HG02938 (cell line): ENCODE measurements around the gene YPEL1.
"Not testable (repeated sequence)": the region's sequence is repeated elsewhere in the genome, so short reads cannot be mapped to it uniquely, and the experiment has no call there.

Experiments used
- ATAC-seq: cut with Tn5 transposase; IDR thresholded peaks from one replicate; pipeline ENCODE4 v1.9.1; 2021; ENCODE audit warnings: mild to moderate bottlenecking, moderate library complexity; ENCODE audit not compliant: unreplicated experiment

The YPEL1 gene

DNA sequence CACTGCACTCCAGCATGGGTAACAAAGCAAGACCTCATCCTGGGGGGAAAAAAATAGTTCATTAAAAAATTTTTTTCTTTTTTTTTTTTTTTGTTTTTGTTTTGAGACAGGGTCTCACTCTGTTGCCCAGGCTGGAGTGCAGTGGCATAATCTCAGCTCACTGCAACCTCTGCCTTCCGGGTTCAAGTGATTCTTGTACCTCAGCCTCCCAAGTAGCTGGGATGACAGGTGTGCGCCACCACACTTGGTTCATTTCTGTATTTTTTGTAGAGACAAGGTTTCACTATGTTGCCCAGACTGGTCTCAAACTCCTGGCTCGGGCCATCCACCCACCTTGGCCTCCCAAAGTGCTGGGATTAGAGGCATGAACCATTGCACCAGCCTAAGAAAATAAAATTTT, 11.1 kb downstream of the YPEL1 start:
- ATAC-seq: not testable (repeated sequence)

DNA sequence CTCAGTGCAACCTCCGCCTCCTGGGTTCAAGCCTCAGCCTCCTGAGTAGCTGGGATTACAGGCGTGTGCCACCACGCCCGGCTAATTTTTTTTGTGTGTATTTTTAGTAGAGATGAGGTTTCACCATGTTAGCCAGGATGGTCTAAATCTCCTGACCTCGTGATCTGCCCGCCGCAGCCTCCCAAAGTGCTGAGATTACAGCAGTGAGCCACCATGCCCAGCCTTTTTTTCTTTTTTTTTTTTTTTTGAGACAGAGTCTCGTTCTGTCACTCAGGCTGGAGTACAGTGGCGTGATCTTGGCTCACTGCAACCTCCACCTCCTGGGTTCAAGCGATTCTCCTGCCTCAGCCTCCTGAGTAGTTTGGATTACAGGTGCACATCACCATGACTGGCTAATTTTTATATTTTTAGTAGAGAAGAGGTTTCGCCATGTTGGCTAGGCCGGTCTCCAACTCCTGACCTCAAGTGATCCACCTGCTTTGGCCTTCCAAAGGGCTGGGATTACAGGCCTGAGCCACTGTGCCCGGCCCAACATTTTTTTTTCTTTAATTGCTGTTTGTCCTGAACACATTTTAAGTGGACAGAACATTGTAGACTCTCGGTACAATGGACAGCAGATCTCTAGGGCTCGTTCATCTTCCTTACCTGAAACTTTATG, 14.3 kb downstream of the YPEL1 start:
- not testable (repeated sequence) for ATAC-seq

DNA sequence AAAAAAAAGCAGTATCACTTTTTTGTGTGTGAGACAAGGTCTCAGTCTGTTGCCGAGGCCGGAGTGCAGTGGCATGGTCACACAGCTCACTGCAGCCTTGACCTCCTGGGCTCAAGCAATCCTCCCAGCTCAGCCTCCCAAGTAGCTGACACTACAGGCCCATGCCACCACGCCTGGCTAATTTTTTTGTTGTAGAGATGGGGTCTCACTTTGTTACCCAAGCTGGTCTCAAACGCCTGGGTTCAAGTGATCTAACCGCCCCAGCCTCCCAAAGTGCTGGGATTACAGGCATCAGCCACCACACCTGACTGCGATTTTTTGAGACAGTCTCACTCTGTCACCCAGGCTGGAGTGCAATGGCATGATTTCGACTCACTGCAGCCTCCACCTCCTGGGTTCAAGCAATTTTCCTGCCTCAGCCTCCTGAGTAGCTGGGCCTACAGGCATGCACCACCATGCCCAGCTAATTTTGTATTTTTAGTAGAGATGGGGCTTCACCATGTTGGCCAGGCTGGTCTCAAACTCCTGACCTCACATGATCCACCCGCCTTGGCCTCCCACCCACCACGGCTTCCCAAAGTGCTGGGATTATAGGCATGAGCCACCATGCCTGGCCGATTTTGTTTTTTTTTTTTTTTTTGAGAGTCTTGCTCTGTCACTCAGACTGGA, 15.3 kb downstream of the YPEL1 start:
- not testable (repeated sequence) for ATAC-seq

DNA sequence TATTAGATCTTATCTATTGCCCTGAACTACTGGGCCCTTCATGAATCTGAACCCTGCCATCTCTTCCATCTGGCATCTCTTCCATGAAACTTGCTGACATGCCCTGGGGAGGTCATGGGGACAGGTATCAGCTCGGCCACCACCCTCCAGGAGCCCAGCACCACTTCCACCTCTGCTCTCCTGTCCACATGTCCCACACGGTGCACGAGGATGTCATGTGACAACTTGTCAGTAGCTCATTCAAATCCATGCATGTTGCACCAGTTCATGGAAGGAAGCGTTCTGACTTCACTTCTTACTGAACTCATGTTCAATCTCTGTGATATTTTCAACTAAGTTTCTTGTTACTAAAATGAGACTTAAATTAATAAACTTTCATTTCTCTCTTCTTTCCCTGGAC, 16.6 kb downstream of the YPEL1 start:
- ATAC-seq: no peak

DNA sequence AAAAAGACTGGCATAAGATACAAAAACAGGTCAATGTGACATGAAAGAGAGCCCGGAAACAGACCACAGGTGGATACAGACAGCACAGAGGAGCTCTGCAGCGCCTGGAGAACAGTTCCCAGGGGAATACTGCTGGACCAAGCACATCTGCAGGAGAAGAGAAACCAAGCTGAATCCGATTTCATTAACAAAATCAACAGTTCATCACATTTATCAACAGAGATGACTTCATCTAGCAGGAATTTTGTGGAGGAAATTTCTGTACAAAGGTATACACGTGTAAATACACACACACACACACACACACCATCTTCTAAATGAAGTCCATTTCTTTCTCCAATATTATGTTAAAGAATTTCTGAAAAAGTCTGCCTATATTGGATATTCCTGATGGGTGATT, 17.1 kb downstream of the YPEL1 start:
- no peak for ATAC-seq

DNA sequence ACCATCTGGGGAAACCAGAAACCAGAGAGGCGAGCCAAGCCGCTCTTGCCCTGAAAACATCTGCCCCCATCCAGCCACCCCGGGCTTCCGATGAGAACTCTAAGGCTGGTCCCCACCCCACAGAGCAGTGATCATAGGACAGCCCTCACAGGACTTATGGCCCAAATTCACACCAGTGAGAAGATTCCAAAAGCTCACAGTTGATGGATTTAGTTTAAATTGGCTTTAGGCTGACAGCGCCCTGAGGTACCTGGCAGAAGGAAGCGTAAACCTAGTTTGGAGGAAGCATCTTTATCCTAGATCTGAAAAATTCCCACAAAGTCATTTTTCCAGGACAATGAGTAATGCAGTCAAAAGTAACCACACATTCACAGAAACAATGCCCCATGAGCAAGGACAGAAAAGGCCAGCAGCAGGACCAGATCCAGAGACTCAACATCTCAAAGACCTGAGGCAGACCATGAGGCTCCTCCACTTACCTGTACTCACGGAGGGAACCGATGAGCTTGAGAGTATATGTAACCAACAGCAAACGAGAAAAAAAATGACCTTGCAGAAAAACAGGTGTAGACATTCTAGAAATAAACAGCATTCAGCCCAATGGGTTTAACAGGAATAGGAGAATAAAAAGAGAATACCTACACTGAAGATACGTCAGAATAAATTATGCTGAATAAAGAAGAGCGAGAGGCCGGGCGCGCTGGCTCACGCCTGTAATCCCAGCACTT, 19.0 kb downstream of the YPEL1 start:
- ATAC-seq: not testable (repeated sequence)

DNA sequence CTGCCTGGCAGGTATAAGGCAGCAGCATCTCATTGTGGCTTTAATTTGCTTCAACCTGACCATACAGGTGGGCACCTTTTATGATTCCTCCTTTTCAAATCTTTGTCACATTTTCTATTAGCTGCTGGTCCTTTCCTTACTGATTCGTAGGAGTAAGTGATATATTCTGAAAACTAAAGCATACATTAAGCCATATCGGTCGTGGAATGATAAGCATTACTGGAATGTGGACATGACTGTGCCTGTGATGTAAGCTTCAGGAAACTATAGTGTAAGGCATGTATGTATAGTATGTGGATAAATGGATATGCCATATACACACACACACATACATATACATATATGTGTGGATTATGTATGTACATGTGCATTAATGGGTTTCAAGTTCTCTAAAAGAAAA, 20.8 kb downstream of the YPEL1 start:
- no peak for ATAC-seq

DNA sequence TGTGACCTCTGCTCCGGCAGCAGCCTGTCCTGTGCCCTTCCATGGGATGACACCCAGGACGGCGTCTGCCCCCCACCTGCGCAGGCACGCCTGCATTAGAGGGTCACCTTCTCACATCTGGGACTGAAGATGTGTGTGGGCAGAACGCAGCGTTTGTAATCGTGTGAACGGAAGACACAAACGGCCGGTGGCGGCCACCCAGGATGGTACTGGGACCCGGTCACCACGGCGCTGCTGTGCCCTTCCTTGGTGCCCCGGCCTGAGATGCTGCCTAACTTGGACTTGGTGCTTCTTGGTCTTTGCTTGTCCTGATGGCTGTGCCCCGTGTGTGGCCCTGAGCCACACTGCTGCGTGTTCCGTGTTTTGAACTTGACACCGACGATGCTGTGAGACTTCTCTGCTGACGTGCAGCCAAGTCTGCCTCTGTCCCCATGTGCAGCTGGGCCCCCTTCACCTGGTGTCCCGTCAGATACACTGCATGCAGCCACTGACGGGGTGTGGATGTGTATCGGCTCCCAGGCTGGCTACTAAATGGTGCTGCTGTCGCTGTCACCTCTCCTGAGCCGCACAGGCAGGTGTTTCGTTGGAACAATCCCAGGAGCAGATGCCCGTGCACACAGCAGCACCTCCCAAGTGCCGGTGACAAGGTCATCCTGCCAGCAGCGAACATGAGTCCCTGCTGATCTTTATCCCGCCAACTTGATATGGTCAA, 21.4 kb downstream of the YPEL1 start:
- ATAC-seq: no peak

DNA sequence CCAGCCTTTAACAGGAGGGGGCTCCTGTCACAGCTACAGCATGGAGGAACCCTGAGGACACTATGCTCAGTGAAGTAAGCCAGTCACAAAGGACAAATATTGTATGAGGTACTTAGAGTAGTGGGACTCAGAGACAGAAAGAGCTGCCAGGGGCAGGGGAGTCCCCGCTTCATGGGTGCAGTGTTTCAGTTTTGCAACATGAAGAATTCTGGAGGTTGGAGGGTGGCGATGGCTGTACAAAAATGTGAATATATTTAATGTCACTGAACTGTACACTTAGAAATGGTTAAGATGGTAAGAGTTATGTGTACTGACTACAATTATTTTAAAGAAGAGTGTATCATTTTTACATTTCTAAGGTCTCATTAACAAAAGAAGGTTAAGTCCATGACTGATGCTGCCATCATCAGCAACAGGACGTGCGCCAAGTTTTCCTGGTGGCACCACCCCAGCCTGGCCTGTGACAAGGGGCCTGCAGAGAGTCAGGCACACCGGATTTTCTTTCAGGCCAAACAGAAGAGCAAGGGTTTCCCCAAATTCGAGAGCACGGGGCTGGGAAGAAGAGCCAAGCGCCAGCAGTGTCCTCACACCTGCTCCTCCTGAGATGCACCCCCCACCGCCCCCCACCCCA, 22.1 kb downstream of the YPEL1 start:
- no peak for ATAC-seq

DNA sequence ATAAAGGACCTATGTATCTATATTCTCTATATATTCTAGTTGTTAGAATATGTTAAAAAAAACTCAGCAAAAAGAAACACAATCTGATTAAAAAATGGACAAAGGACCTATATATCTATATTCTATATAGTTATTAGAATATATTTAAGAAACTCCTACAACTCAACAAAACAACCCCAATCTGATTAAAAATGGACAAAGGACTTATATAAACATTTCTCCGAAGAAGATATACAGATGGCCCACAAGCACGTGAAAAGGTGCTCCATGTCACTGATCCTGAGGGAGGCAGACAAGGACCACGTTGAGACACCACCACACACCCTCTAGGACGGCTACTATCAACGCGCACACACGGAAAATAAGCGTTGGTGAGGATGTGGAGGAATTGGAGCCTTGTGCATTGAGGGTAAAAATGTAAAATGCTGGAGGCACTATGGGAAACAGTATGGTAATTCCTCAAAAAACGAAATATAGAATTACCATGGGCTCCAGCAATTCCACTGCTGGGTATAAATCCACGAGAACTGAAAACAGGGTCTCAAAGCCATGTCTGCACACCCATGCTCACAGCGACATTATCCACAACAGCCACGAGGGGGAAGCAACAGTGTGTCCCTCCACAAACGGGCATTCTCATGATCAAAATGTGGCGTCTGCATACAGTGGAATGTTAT, 22.7 kb downstream of the YPEL1 start:
- no peak for ATAC-seq

DNA sequence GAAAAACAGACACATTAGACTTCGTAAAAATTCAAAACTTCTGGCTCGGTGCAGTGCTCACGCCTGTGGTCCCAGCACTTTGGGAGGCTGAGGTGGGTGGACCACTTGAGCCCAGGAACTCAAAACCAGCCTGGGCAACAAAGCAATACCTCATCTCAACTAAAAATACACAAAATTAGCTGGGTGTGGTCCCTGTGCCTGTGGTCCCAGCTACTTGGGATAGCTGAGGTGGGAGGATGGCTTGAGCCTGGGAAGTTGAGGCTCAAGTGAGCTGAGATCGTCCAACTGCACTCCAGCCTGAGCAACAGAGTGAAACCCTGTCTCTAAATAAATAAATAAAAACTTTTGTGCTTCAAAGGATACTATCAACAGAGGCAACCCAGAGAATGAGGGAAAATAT, 23.7 kb downstream of the YPEL1 start:
- ATAC-seq: no peak

DNA sequence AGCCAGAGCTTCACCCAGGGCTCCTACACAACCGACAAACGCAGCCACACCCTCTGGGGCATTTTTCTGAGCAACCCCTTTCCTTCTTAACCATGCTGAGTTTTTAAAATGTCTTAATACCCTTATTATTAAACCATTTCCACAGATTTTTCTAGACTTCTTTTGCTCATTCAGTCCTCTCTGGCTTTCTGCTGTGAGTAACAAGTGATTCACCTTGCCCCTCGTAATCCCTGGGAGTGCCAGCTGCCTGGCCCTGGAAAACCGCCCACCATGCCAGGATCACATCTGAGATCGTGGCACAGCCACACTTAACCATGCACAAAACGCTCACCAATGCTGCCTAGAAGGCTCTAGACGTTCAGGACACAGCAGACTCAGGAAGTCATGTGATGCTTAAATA, 25.4 kb downstream of the YPEL1 start:
- no peak for ATAC-seq

DNA sequence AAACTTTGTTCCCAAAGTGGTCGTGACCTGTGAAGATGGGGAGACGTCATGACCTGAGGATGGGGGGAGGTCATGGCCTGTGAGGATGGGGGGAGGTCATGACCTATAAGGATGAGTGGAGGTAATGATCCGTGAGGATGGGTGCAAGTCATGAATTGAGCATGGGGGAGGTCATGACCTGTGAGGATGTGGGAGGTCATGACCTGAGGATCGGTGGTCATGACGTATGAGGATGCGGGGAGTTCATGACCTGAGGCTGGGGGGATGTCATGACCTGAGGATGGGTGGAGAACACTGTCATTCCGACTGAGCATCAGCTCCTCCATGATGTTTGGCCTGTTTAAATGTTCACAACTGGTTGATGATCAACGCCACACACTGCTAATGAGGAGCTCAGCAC, 25.9 kb downstream of the YPEL1 start:
- no peak for ATAC-seq

DNA sequence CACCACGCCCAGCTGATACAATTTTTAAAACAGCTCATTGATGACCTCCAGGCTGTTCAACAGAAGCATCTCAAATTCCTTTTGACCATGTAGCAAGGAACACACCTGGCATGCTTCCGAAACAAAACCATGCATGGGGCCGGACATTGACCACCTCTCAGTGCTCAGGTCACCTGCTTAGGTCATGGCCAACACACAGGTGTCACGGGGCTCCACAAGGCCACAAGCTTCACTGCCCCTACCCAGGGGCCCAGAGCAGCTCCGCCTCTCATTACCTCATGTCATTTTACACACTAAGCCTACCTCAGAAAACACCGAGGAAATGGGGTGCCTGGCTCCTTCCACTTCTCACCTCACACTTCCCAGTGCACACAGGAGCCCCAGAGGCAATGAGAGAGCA, 26.6 kb downstream of the YPEL1 start:
- no peak for ATAC-seq

DNA sequence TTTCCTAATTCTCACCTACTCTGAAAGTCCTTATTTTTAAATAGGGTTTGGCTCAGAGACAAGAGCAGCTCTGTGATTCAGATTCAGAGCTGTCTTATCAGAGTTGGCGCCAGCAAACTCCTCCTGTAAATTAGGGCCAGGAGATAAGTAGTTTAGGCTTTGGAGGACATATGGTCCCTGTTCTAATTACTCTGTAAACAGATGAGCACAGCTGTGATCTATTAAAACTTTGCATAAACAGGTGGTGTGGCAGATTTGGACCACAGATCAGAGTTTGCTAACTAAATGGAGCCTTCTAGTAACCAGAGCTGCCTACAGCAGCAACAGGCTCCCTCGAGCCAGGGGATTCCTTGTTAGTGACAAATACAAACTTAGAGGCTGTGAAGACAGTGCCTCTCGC, 27.9 kb downstream of the YPEL1 start:
- ATAC-seq: no peak

DNA sequence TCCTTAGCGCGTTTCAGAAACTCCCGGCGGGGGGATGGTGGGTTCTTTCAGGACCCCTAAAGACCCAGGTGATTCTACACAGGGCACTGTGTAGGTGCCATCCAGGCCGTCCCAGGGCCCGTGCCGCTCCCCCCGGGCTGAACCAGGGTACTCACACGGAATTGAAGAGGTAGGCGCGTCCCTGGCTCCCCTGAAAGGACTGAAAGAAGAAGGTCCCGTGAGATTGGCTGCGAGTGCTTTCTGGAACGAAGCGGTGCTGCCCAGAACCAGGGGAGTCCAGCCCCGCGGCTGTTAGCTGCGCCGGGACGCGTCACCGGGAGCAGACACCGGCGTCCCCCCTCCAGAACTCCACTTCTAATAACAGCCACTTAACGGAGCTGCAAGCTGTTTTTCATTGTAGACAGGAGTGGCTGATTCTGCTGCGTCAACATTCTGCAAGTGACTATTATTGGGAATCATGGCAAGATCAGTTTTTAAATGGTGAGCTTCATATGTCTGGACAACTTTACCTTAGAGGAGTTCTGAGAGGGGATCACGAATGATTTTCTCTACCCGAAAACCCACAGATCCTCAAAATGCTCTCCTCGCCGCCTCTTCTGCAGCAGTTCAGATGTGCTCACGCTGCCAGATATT, 31.8 kb downstream of the YPEL1 start:
- no peak for ATAC-seq

DNA sequence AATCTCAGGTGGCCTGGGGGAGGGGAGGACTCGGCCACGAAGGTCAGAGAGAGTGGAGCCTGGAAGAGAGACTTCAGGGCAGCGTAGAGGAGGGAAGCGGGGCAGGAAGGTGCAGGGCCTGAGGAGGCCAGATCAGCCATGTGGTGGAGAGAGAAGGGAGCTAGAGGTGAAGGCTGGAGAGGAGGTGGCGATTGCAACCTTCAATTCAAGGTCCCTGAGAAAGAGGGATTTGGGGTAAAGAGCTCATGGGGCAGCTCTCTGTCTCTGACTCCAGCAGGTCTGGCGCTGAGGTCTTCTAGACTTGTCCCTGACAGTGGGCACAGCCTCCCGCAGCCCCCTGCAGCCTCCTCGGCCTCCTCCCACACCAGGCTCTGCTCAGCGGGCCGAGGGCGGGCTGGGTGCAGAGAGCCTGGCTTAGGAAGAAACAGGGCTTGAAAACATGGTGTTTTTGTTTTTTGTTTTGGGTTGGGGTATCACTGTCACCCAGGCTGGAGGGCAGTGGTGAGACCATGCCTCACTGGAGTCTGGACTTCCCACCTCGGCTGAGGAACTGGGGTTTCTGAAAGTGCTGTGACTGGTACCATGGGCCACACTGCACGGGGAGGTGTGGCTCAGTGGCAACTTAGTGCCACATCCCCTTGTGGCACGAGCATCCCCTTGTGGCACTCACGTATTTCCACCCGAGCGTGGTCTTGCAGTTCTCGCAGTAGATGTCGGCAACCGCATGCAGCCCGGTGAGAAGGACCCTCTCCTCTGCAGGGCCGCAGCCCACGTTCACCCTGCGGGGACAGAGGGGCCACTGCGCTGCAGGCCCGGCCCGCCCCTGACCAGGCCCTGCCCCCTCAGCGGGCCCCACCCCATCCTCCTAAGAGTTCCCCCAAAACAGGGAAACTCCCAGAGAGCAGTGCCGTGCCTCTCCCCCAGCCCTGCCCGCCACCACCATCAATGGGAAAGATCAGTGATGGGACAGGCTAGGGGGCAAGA, 32.6 kb downstream of the YPEL1 start:
- no peak for ATAC-seq

DNA sequence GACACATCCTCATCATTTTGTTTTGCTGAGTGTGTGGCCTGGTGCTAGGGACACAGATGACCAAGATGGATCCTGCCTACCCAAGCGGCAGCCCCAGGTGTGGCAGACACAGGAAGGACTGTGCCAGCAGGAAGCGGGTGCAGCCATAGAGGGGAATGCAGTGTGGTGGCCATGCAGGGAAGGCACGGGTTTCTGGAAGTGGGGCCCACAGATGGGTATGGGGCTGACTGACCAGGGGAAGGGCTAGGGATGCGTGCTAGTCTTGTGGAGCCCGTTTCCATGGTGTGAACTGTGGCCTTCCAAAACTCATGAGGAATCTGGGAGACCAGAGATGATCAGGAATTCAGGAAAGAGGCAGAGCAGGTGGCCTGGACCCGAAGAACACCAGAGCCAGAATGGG, 33.5 kb downstream of the YPEL1 start:
- no peak for ATAC-seq

DNA sequence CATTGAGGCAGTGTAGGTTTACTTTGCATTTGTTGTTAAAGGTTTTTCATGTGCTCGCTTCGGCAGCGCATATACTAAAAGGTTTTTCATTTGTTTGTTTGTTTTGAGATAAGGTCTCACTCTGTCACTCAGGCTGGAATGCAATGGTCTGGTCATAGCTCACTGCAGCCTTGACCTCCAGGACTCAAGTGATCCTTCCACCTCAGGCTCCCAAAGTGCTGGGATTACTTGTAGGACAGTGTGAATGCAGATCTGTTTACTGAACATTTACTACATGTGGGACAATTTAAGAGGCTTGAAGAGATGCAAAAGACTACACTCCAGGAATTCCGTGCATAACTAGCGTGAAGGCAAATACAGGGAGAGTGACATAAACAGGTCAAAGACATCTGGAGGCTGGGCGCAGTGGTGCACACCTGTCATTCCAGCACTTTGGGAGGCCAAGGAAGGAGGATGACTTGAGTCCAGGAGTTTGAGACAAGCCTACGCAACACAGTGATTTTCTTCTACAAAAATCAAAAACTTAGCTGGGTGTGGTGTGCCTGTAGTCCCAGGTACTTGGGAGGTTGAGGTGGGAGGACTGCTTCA, 34.1 kb downstream of the YPEL1 start:
- no peak for ATAC-seq
